SK-N-SH (cell line): ENCODE data around the gene RAD23B. TPM values are rescaled to one million over a fixed set of nuclear protein-coding genes. Genes with fewer than 3 reads are reported as not detected.
A peak's percentile ranks its signal among the peaks of the same experiment; 100 is the strongest.

Source experiments
- CTCF ChIA-PET: fragments of 300-600, 350-600 bp; formaldehyde crosslinking; extraction: SDS; loops from one replicate; lab custom pipeline; 2021; lab: Yijun Ruan, JAX
- POLR2A ChIA-PET: fragments of 350-600 bp; sonication (Branson Sonifier 250); formaldehyde crosslinking; extraction: SDS; loops from one replicate; lab custom pipeline; 2020; ENCODE audit warnings: antibody characterized with exemption, inconsistent platforms; lab: Yijun Ruan, JAX
- DNase-seq: peaks from one replicate; pipeline ENCODE4 v3.0.0; 2012
- H2AFZ ChIP-seq: fragments of 200-600 bp; sonication (generic); 2 replicates; pipeline ENCODE4 v1.8.1; 2016; ENCODE audit warnings: antibody characterized with exemption, mild to moderate bottlenecking, low read depth
- H3F3A ChIP-seq: fragments of 200-600 bp; sonication (generic); replicated peaks from 2 replicates; pipeline ENCODE3; 2016; ENCODE audit warnings: antibody characterized with exemption, mild to moderate bottlenecking; ENCODE audit not compliant: insufficient read depth
- H3K27ac ChIP-seq, 2 experiments: fragments of 200-500 bp in 1 of 2; fragments of 200-600 bp in 1 of 2; sonication (Bioruptor generic) in 1 of 2; sonication (generic), shearing (Covaris generic) in 1 of 2; 2 replicates each; pipeline versions ENCODE4 v1.5.1 to v1.6.1; 2014 to 2016; ENCODE audit warnings: low read depth in 2 of 2, inconsistent platforms in 1 of 2, low read length in 1 of 2, mild to moderate bottlenecking in 1 of 2, mixed read lengths in 1 of 2
- H3K27me3 ChIP-seq: fragments of 200-600 bp; sonication (generic), shearing (Covaris generic); 2 replicates; pipeline ENCODE4 v1.6.1; 2016; ENCODE audit warnings: mixed run types; ENCODE audit not compliant: insufficient read depth
- H3K36me3 ChIP-seq, 2 experiments: fragments of 200-500 bp in 1 of 2; fragments of 200-600 bp in 1 of 2; sonication (Bioruptor generic) in 1 of 2; sonication (generic) in 1 of 2; replicated peaks in 1 of 2; 2 replicates each; pipeline versions ENCODE3 to v1.5.1; 2014 to 2016; ENCODE audit warnings: low read length in 1 of 2, mild to moderate bottlenecking in 1 of 2; ENCODE audit not compliant: insufficient read depth in 2 of 2, control insufficient read depth in 1 of 2
- H3K4me1 ChIP-seq, 2 experiments: fragments of 200-500 bp in 1 of 2; fragments of 200-600 bp in 1 of 2; sonication (Bioruptor generic) in 1 of 2; sonication (generic), shearing (Covaris generic) in 1 of 2; 2 replicates each; pipeline versions ENCODE4 v1.5.1 to v1.6.1; 2014 to 2016; ENCODE audit warnings: low read depth in 1 of 2, low read length in 1 of 2, mixed run types in 1 of 2; ENCODE audit not compliant: insufficient read depth in 2 of 2, control insufficient read depth in 1 of 2
- H3K4me2 ChIP-seq: fragments of 200-600 bp; sonication (generic), shearing (Covaris generic); 2 replicates; pipeline ENCODE4 v1.6.1; 2017; ENCODE audit warnings: mixed run types
- H3K4me3 ChIP-seq, 2 experiments: fragments of 200-500 bp in 1 of 2; fragments of 200-600 bp in 1 of 2; sonication (Bioruptor generic) in 1 of 2; sonication (generic), shearing (Covaris generic) in 1 of 2; 2 replicates each; pipeline versions ENCODE4 v1.5.1 to v1.8.1; 2014 to 2016; ENCODE audit warnings: low read depth in 2 of 2, inconsistent platforms in 1 of 2, low read length in 1 of 2, mild to moderate bottlenecking in 1 of 2, mixed read lengths in 1 of 2, moderate library complexity in 1 of 2
- H3K79me2 ChIP-seq: fragments of 200-600 bp; sonication (generic); 2 replicates; pipeline ENCODE4 v1.8.1; 2017; ENCODE audit warnings: mild to moderate bottlenecking; ENCODE audit not compliant: insufficient read depth
- H3K9ac ChIP-seq: fragments of 200-600 bp; sonication (generic); 2 replicates; pipeline ENCODE4 v1.6.1; 2017; ENCODE audit warnings: mixed run types
- H3K9me2 ChIP-seq: fragments of 200-600 bp; sonication (generic); 2 replicates; pipeline ENCODE4 v1.6.1; 2017; ENCODE audit warnings: mixed run types
- H3K9me3 ChIP-seq: fragments of 200-600 bp; sonication (generic); 2 replicates; pipeline ENCODE4 v1.6.1; 2017; ENCODE audit warnings: mixed run types, mild to moderate bottlenecking, moderate library complexity
- H4K20me1 ChIP-seq: fragments of 200-600 bp; sonication (generic); 2 replicates; pipeline ENCODE4 v1.6.1; 2017; ENCODE audit warnings: mild to moderate bottlenecking, mixed run types; ENCODE audit not compliant: insufficient read depth
- CTCF ChIP-seq: fragments of 200-600 bp; sonication (generic); IDR thresholded peaks from 2 replicates; pipeline ENCODE4 v1.6.1; 2017; ENCODE audit warnings: antibody characterized with exemption, mild to moderate bottlenecking, moderate library complexity
- EP300 ChIP-seq, 2 experiments: IDR thresholded peaks; 2 replicates each; pipeline versions ENCODE4 v1.4.0 to v1.6.1; 2012; ENCODE audit warnings: borderline replicate concordance in 1 of 2, low read depth in 1 of 2, low read length in 1 of 2
- FOSL2 ChIP-seq: IDR thresholded peaks from 2 replicates; pipeline ENCODE4 v1.4.0; 2012; ENCODE audit warnings: low read depth, mild to moderate bottlenecking, moderate library complexity, borderline replicate concordance
- GABPA ChIP-seq: IDR thresholded peaks from 2 replicates; pipeline ENCODE4 v1.4.0; 2012; ENCODE audit warnings: low read depth, mild to moderate bottlenecking
- GATA2 ChIP-seq: sonication (generic); formaldehyde crosslinking; IDR thresholded peaks from 2 replicates; pipeline ENCODE4 v1.5.0; 2020; ENCODE audit warnings: mild to moderate bottlenecking, missing genetic modification reagents
- PBX3 ChIP-seq: IDR thresholded peaks from 2 replicates; pipeline ENCODE4; 2012
- RAD21 ChIP-seq: IDR thresholded peaks from 2 replicates; pipeline ENCODE4 v1.6.1; 2012; ENCODE audit warnings: mild to moderate bottlenecking, low read length
- RFX5 ChIP-seq: IDR thresholded peaks from 2 replicates; pipeline ENCODE4 v1.6.1; 2012; ENCODE audit warnings: mild to moderate bottlenecking, improper control_type of control experiment, low read length
- SIN3A ChIP-seq: IDR thresholded peaks from 2 replicates; pipeline ENCODE4 v1.6.1; 2012; ENCODE audit warnings: low read depth, mild to moderate bottlenecking, low read length, moderate library complexity, borderline replicate concordance
- TAF1 ChIP-seq: IDR thresholded peaks from 2 replicates; pipeline ENCODE4 v1.6.1; 2012; ENCODE audit warnings: low read depth, mild to moderate bottlenecking, low read length, moderate library complexity, borderline replicate concordance
- TEAD4 ChIP-seq: IDR thresholded peaks from 2 replicates; pipeline ENCODE4 v1.4.0; 2012; ENCODE audit warnings: mild to moderate bottlenecking, borderline replicate concordance; ENCODE audit not compliant: insufficient read depth
- WGBS: methylation state at CpG from one replicate; pipeline ENCODE4 v1.1.6; 2017; ENCODE audit warnings: low lambda C conversion rate; 5-methylcytosine and 5-hydroxymethylcytosine counted together
- polyA plus RNA-seq, 3 experiments: library from polyadenylated mRNA; depleted of rRNA; stranded (reverse); fragments of >200 nt; gene quantifications; 2 replicates each; pipeline ENCODE4 v1.2.3, GENCODE V29; 2012

Gene RAD23B
- polyA plus RNA-seq, 1 of the 3 experiments (the other 2 are of a cell fraction), result 62.9 TPM

- no peak for DNase-seq
- no peak overlapping the region for H3K27ac ChIP-seq
- H4K20me1 ChIP-seq, result no peaks in the 10 kb centered on the region
- H2AFZ ChIP-seq, result no peak overlapping the region
- CTCF ChIA-PET, result interaction anchor here (1.0 kb wide), 1 partner anchor 10 kb away, joined by 3 read pairs; no protein-coding TSS in a partner anchor
- TF ChIP-seq SIN3A (no peak), RFX5 (no peak)
- no peaks in the 10 kb centered on the region for H3K9me2 ChIP-seq
- H3K36me3 ChIP-seq, result no peaks in the 10 kb centered on the region
- no peaks in the 10 kb centered on the region for H3K27me3 ChIP-seq
- no peak overlapping the region for H3K4me3 ChIP-seq
- H3K4me2 ChIP-seq, result no peak overlapping the region
- peaks cover 13% of the 10 kb centered on the region for H3F3A ChIP-seq
- H3K9ac ChIP-seq, result no peak overlapping the region
- H3K4me1 ChIP-seq, result peaks cover 0 to 13% of the 10 kb centered on the region in 2 experiments; a peak in 1 of 4 replicates
- H3K9me3 ChIP-seq, result no peaks in the 10 kb centered on the region
- POLR2A ChIA-PET, result no interaction called here
- H3K79me2 ChIP-seq, result no peaks in the 10 kb centered on the region
These were observed 12.5 kb upstream of the RAD23B start for GRCh38 chr9:107270580-107270979.

GRCh38 chr9:107273634-107274033, 9.4 kb upstream of the RAD23B start:
- Histone ChIP-seq H3K9me2 (no peaks in the 10 kb centered on the region), H3K4me3 (no peak overlapping the region), H3K27ac (no peak overlapping the region), H3K9ac (no peak overlapping the region), H3K9me3 (no peaks in the 10 kb centered on the region), H4K20me1 (no peaks in the 10 kb centered on the region), H2AFZ (no peak overlapping the region), H3K27me3 (no peaks in the 10 kb centered on the region), H3K4me2 (no peak overlapping the region), H3K36me3 (no peaks in the 10 kb centered on the region), H3F3A (peaks cover 16% of the 10 kb centered on the region), H3K79me2 (no peaks in the 10 kb centered on the region), H3K4me1 (peaks cover 0 to 15% of the 10 kb centered on the region in 2 experiments; a peak in 1 of 4 replicates)
- WGBS, result 96% methylated on average over 4 of the region's 4 CpGs
- no peak for DNase-seq
- POLR2A ChIA-PET, result no interaction called here
- CTCF ChIA-PET, result interaction anchor here (0.7 to 1.3 kb wide), 2 partner anchors 13 to 151 kb away, joined by 3 read pairs; no protein-coding TSS in a partner anchor
- TF ChIP-seq GABPA, result no peak
- no peak for TF ChIP-seq GATA2
- no peak for TF ChIP-seq EP300 (IDR thresholded peaks at IDR 0.05; ENCODE audit: borderline replicate concordance in 1 of 2, low read depth in 1 of 2, low read length in 1 of 2)
- no peak for TF ChIP-seq RAD21
- no peak for TF ChIP-seq PBX3
- TF ChIP-seq TAF1, result no peak
- no peak for TF ChIP-seq TEAD4

GRCh38 chr9:107274096-107274495, 9.0 kb upstream of the RAD23B start:
- Histone ChIP-seq H3K9ac (no peak overlapping the region), H3K27me3 (no peaks in the 10 kb centered on the region), H3K9me3 (no peaks in the 10 kb centered on the region), H2AFZ (no peak overlapping the region), H4K20me1 (no peaks in the 10 kb centered on the region), H3K79me2 (no peaks in the 10 kb centered on the region), H3K27ac (peak overlapping the region; percentile 41 to 79; a peak in 3 of 4 replicates), H3K4me2 (peak overlapping the region; percentile 49), H3K36me3 (no peaks in the 10 kb centered on the region), H3K4me3 (no peak overlapping the region), H3K9me2 (no peaks in the 10 kb centered on the region), H3K4me1 (peaks cover 0 to 15% of the 10 kb centered on the region in 2 experiments; a peak in 1 of 4 replicates), H3F3A (peaks cover 16% of the 10 kb centered on the region)
- no peak for DNase-seq
- ChIA-PET POLR2A (no interaction called here), CTCF (interaction anchor here (1.3 kb wide), 1 partner anchor 151 kb away, joined by 3 read pairs; no protein-coding TSS in a partner anchor)
- WGBS, result 75% methylated on average over 1 of the region's 1 CpG
- TF ChIP-seq FOSL2 (no peak), CTCF (peak; percentile 33)
